ENCODE data around the gene WDR81.
"Not testable (repeated sequence)": the region's sequence is repeated elsewhere in the genome, so short reads cannot be mapped to it uniquely, and the experiment has no call there.

Gene WDR81

DNA sequence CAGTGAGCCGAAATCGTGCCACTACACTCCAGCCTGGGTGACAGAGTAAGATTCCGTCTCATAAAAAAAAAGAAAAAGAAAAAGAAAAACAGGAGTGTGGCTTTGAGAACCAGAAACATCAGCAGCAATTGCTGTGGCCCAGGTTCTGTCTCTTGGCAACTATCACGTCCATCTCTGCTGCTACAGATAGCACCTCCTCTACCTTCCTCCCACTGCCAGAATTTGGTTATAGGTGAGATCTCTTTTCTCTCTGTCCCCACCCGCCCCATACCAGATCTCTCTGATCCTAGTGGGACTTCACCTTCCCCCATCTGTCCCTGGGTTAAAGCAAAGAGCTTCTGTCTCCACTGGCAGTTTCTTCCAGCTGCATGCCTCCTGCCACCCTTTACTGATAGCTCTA, 17.4 kb upstream of the WDR81 start:
- no peak for DNase-seq (ENCODE audit: low spot score)
- TF ChIP-seq, protein P1, sequence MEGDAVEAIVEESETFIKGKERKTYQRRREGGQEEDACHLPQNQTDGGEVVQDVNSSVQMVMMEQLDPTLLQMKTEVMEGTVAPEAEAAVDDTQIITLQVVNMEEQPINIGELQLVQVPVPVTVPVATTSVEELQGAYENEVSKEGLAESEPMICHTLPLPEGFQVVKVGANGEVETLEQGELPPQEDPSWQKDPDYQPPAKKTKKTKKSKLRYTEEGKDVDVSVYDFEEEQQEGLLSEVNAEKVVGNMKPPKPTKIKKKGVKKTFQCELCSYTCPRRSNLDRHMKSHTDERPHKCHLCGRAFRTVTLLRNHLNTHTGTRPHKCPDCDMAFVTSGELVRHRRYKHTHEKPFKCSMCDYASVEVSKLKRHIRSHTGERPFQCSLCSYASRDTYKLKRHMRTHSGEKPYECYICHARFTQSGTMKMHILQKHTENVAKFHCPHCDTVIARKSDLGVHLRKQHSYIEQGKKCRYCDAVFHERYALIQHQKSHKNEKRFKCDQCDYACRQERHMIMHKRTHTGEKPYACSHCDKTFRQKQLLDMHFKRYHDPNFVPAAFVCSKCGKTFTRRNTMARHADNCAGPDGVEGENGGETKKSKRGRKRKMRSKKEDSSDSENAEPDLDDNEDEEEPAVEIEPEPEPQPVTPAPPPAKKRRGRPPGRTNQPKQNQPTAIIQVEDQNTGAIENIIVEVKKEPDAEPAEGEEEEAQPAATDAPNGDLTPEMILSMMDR (IDR thresholded peaks at IDR 0.05; ENCODE audit: extremely low read depth, insufficient read depth, missing control alignments), result no peak
- in situ Hi-C loops (cut with MboI; ENCODE audit: low pct_unique_long_range_greater_than_20kb, low sequenced_read_pairs, unreplicated experiment), result loop anchor here (25.0 kb wide), 1 partner anchor 330 kb away; the partner anchor contains the start of genes DPH1, OVCA2 and RTN4RL1

GRCh38 chr17:1708791-1709346, 15.6 kb upstream of the WDR81 start:
- DNase-seq (ENCODE audit: low spot score), result not testable (repeated sequence)
- in situ Hi-C loops (cut with MboI; ENCODE audit: low pct_unique_long_range_greater_than_20kb, low sequenced_read_pairs, unreplicated experiment), result loop anchor here (25.0 kb wide), 1 partner anchor 328 kb away; the partner anchor contains the start of genes DPH1, OVCA2 and RTN4RL1

- TF ChIP-seq, protein P1 (IDR thresholded peaks at IDR 0.05; ENCODE audit: extremely low read depth, insufficient read depth, missing control alignments), result no peak
- DNase-seq (ENCODE audit: low spot score), result no peak
- in situ Hi-C loops (cut with MboI; ENCODE audit: low pct_unique_long_range_greater_than_20kb, low sequenced_read_pairs, unreplicated experiment), result loop anchor here (25.0 kb wide), 1 partner anchor 328 kb away; the partner anchor contains the start of genes DPH1, OVCA2 and RTN4RL1
Observed at GRCh38 chr17:1709403-1709951, 15.0 kb upstream of the WDR81 start.

- in situ Hi-C loops (cut with MboI; ENCODE audit: low pct_unique_long_range_greater_than_20kb, low sequenced_read_pairs, unreplicated experiment), result loop anchor here (25.0 kb wide), 1 partner anchor 327 kb away; the partner anchor contains the start of genes DPH1, OVCA2 and RTN4RL1
- TF ChIP-seq, protein P1 (IDR thresholded peaks at IDR 0.05; ENCODE audit: extremely low read depth, insufficient read depth, missing control alignments), result no peak
- peak; percentile 52 for DNase-seq (ENCODE audit: low spot score)
Observed at GRCh38 chr17:1709971-1710806, 14.3 kb upstream of the WDR81 start, which contains the start of gene TLCD2. Gene TLCD2, minus strand, starts transcription at chr17:1710377. Its CDS starts 135 bp downstream, at chr17:1710242.

DNA sequence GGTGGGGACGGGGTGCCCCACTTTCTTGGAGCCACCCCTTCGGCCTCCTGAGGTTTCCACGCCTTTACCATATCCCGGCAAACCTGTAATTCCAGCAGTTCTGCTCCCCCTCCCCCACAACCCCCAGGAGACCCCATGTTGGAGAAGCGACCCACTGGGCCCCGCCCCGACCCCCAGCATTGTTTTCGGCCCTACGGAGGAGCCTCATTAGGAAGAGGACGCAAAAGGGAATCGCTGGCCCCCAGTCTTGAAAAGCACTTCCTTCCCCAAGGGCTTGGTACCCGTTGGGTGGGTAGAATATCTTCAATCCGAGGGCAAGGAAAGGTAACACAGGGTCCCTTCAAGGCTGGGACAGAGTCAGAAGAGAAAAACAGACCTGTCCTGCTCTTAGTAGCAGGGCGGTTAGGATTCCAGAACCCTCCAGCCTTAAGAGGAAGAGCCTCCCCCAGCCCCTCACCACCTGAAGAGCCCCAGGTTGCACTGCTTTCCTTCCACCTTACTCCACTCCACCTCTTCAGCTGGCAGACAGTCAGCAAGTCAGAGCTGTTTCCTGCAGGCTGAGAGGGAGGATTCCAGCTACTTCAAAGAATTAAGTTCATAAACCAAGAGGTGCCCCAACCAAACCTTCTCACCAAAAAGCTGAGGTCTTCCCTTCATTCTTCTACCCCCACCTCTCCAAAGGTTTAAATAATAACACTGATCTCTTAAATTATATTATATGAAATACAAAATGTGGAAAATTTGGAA, 13.5 kb upstream of the WDR81 start:
- TF ChIP-seq, protein P1 (IDR thresholded peaks at IDR 0.05; ENCODE audit: extremely low read depth, insufficient read depth, missing control alignments), result no peak
- in situ Hi-C loops (cut with MboI; ENCODE audit: low pct_unique_long_range_greater_than_20kb, low sequenced_read_pairs, unreplicated experiment), result loop anchor here (25.0 kb wide), 1 partner anchor 326 kb away; the partner anchor contains the start of genes DPH1, OVCA2 and RTN4RL1
- no peak for DNase-seq (ENCODE audit: low spot score)

- in situ Hi-C loops (cut with MboI; ENCODE audit: low pct_unique_long_range_greater_than_20kb, low sequenced_read_pairs, unreplicated experiment), result loop anchor here (25.0 kb wide), 1 partner anchor 325 kb away; the partner anchor contains the start of genes DPH1, OVCA2 and RTN4RL1
- no peak for DNase-seq (ENCODE audit: low spot score)
- TF ChIP-seq, protein P1 (IDR thresholded peaks at IDR 0.05; ENCODE audit: extremely low read depth, insufficient read depth, missing control alignments), result no peak
Observed at GRCh38 chr17:1711804-1712203, 12.7 kb upstream of the WDR81 start.
